Upper lobe of left lung (tissue), 4 donors: Measurements from ENCODE around the gene BTF3L4.

ENCODE experiments used
- EP300 ChIP-seq, 4 donors: sonication (generic); formaldehyde crosslinking; IDR thresholded peaks; one replicate each; pipeline ENCODE4 v1.5.1; 2017; ENCODE audit warnings: antibody characterized with exemption in 4 of 4, control low read depth in 2 of 4
- POLR2A ChIP-seq, 4 donors: fragments of 450-650 bp; IDR thresholded peaks; one replicate each; pipeline ENCODE4 v1.5.1; 2016 to 2017; ENCODE audit warnings: antibody characterized with exemption in 4 of 4, mild to moderate bottlenecking in 2 of 4
- POLR2AphosphoS5 ChIP-seq, 2 donors: sonication (generic); formaldehyde crosslinking; IDR thresholded peaks; one replicate each; pipeline ENCODE4 v1.5.1; 2017; ENCODE audit warnings: antibody characterized with exemption in 2 of 2
- TF ChIP-seq, protein P1 (sequence below), 6 experiments: fragments of 450-650 bp in 4 of 6; fragments of 200-600 bp in 2 of 6; sonication (generic) in 2 of 6; IDR thresholded peaks; one replicate each; pipeline ENCODE4 v1.5.1; 2016 to 2019; ENCODE audit warnings: antibody characterized with exemption in 6 of 6

DNA sequence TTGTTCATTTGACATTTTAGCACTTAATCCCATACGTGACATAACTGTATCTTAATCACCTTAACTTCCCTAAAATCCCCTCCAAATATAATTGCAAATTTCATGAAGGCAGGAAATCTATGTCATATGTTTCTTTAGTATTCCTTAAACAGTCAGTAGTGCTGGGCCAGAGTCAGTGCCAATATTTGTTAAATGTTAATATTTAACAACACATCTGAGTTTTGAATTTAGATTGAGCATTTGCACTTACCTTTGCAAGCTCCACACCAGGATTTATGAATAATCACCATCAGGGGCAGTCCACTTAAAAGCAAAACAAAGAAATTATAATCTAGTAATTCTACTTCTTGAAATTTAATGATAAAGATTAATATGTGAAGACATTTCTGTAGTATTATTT lies 27.8 kb upstream of the BTF3L4 start:
- TF ChIP-seq POLR2A (IDR thresholded peaks at IDR 0.05) (no peak), POLR2AphosphoS5 (IDR thresholded peaks at IDR 0.05) (no peak), EP300 (IDR thresholded peaks at IDR 0.05) (no peak)
- TF ChIP-seq, protein P1, sequence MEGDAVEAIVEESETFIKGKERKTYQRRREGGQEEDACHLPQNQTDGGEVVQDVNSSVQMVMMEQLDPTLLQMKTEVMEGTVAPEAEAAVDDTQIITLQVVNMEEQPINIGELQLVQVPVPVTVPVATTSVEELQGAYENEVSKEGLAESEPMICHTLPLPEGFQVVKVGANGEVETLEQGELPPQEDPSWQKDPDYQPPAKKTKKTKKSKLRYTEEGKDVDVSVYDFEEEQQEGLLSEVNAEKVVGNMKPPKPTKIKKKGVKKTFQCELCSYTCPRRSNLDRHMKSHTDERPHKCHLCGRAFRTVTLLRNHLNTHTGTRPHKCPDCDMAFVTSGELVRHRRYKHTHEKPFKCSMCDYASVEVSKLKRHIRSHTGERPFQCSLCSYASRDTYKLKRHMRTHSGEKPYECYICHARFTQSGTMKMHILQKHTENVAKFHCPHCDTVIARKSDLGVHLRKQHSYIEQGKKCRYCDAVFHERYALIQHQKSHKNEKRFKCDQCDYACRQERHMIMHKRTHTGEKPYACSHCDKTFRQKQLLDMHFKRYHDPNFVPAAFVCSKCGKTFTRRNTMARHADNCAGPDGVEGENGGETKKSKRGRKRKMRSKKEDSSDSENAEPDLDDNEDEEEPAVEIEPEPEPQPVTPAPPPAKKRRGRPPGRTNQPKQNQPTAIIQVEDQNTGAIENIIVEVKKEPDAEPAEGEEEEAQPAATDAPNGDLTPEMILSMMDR (IDR thresholded peaks at IDR 0.05): no peak
